ENCODE measurements around the gene SARDH.

DNA sequence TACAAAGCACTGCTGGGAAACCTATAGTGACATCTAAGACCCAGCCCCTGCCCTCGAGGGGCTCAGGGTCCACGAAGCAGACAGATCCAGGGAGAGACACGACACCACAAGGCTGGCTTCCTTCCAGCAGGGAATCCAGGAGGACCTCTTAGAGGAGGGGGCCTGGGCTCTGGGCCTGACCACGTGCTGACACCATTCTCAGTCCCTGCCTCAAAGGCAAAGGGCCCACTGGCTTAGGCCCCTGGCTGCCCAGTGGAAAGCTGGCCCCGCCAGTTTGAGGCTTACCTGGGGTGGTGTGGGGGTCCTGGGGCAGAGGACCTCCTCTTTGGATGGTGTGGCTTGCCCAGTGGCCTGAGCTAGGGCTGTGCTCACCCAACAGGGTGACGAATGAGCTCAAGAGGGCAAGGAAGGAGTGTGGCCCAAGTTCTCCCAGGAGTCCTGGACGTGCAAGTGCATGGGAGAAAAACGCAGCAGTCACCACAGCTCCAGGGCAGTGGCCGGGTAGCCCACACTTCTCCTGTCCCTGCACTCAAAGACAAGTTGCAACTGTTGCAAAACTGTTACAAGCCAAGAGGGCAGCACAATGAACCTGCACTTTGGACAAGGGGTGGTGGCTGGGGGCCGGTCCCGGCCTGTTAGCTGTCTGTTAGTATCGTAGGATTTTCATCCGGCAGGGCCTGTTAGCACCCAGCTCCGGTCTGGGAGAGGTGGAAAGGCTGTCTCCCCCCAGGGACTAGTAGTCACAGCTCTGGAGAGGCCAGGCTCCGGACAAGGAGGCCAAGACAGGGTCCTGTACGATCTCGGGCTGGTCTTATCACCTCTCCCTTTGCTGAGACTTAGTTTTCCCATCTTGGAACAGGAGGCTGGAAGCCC is 1.5 kb upstream of the SARDH start:
- no peak for TF ChIP-seq POLR2AphosphoS5 (IDR thresholded peaks at IDR 0.05)
- TF ChIP-seq, protein P1, sequence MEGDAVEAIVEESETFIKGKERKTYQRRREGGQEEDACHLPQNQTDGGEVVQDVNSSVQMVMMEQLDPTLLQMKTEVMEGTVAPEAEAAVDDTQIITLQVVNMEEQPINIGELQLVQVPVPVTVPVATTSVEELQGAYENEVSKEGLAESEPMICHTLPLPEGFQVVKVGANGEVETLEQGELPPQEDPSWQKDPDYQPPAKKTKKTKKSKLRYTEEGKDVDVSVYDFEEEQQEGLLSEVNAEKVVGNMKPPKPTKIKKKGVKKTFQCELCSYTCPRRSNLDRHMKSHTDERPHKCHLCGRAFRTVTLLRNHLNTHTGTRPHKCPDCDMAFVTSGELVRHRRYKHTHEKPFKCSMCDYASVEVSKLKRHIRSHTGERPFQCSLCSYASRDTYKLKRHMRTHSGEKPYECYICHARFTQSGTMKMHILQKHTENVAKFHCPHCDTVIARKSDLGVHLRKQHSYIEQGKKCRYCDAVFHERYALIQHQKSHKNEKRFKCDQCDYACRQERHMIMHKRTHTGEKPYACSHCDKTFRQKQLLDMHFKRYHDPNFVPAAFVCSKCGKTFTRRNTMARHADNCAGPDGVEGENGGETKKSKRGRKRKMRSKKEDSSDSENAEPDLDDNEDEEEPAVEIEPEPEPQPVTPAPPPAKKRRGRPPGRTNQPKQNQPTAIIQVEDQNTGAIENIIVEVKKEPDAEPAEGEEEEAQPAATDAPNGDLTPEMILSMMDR (IDR thresholded peaks at IDR 0.05 in 8 of 11, conservative IDR thresholded peaks at IDR 0.05 in 3 of 11) = no peak

Data from spleen (tissue), 7 donors.